Small intestine (tissue), 7 donors: Measurements from ENCODE around the gene GNB1L. TPM values are rescaled to one million over a fixed set of nuclear protein-coding genes. Genes with fewer than 3 reads are reported as not detected.
"Not testable (repeated sequence)": the region's sequence is repeated elsewhere in the genome, so short reads cannot be mapped to it uniquely, and the experiment has no call there.

Experiments used
- DNase-seq, 2 donors: peaks; one replicate each; pipeline versions ENCODE4 v3.0.0 to v3.0.0-alpha.2; 2013
- FAIRE-seq: peaks from 2 replicates; lab custom pipeline; 2012; peaks lifted over from hg19 to GRCh38; lab: Jason Lieb, UNC
- H3K27ac ChIP-seq, 3 donors: one replicate each; pipeline ENCODE4 v1.5.1; 2013; ENCODE audit warnings: low read length in 2 of 3, mild to moderate bottlenecking in 2 of 3, control low read depth in 1 of 3, inconsistent platforms in 1 of 3, low read depth in 1 of 3, moderate library complexity in 1 of 3
- H3K27me3 ChIP-seq, 3 donors: one replicate each; pipeline ENCODE4 v1.6.1; 2013; ENCODE audit warnings: low read length in 3 of 3, inconsistent platforms in 1 of 3; ENCODE audit not compliant: control insufficient read depth in 3 of 3, insufficient read depth in 3 of 3
- H3K36me3 ChIP-seq, 3 donors: one replicate each; pipeline ENCODE4 v1.6.1; 2013; ENCODE audit warnings: low read length in 3 of 3, inconsistent platforms in 1 of 3, low read depth in 1 of 3, mild to moderate bottlenecking in 1 of 3, moderate library complexity in 1 of 3; ENCODE audit not compliant: control insufficient read depth in 3 of 3, insufficient read depth in 2 of 3
- H3K4me1 ChIP-seq, 3 donors: one replicate each; pipeline ENCODE4 v1.6.1; 2013; ENCODE audit warnings: low read length in 2 of 3, inconsistent platforms in 1 of 3, low read depth in 1 of 3, mild to moderate bottlenecking in 1 of 3, moderate library complexity in 1 of 3; ENCODE audit not compliant: control insufficient read depth in 3 of 3, insufficient read depth in 2 of 3
- H3K4me3 ChIP-seq, 3 donors: one replicate each; pipeline ENCODE4 v1.5.1; 2013; ENCODE audit warnings: low read length in 3 of 3, control low read depth in 1 of 3, inconsistent platforms in 1 of 3, low read depth in 1 of 3, mild to moderate bottlenecking in 1 of 3, moderate library complexity in 1 of 3
- H3K9me3 ChIP-seq, 2 donors: one replicate each; pipeline ENCODE4 v1.6.1; 2013; ENCODE audit warnings: low read depth in 1 of 2, low read length in 1 of 2; ENCODE audit not compliant: control insufficient read depth in 2 of 2, insufficient read depth in 1 of 2
- WGBS, 3 donors: extraction: QIAGEN DNeasy Blood & Tissue Kit; methylation state at CpG; one replicate each; pipeline ENCODE4 v1.1.7; 2013; 5-methylcytosine and 5-hydroxymethylcytosine counted together
- polyA plus RNA-seq, 4 donors: library from polyadenylated mRNA; stranded (reverse) in 3 of 4; unstranded in 1 of 4; fragments of 200-250 nt in 3 of 4; fragments of 120-200 nt in 1 of 4; gene quantifications; one replicate each; pipeline versions ENCODE4 v1.2.1 to v1.2.3, GENCODE V29; 2013
- donor health status: healthy with polysubstance abuse.
- donor health status: control.
- donor health status: control.
- donor health status: Bipolar disorder and iron deficiency.
- donor health status: healthy.

The GNB1L gene
- polyA plus RNA-seq, 4 donors, result 4.0 to 18.9 (median 9.8) TPM

DNA sequence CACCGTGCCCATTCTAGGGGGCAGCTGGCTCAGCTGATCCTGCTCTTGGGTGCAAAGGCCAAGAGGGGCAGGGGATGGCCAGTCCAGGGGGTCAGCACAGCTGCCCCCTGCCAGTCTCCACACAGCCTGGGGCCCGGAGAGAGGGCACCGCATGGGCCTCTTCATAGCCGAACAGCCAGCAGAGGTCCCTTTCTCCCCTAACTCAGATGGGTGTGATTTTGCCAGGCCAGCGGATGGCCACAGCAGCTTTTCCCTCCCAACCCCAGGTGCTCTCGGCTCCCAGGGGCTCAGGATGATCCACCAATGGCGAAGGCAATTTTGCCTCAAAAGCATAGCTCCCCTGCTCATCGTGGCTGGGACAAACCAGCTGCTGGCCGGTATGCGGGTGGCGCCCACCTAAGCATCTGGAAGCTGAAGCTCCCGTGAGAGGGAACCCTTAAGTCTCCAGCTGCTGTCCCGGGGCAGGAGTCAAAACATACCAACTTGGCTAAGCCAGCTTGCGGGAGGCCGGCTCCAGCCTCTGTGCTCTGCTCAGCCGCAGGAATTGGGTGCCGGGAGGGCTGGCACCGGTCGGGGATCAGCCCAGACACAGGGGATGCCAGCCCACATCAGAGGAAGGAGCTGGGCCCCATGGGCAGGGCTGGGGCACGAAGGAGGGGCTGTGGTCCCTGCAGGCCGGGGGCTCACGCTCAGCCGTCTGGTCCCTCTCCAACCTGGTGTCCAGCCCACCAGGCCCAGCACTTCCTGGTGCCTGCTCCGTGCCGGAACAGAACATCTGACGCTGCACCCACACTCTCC lies 30.5 kb upstream of the GNB1L start:
- 89 to 90% (median 89%) methylated on average over 25 to 26 of the region's 26 CpGs for WGBS, 3 donors
- H3K27me3 ChIP-seq, result no peaks in the 10 kb centered on the region
- H3K4me1 ChIP-seq, result peaks cover 0 to 7% (median 0%) of the 10 kb centered on the region in 3 donors
- H3K27ac ChIP-seq, result no peak overlapping the region
- H3K36me3 ChIP-seq, result peaks cover 0 to 48% (median 0%) of the 10 kb centered on the region in 3 donors
- DNase-seq (no peak), FAIRE-seq (no peak)
- H3K9me3 ChIP-seq, result no peaks in the 10 kb centered on the region
- no peak overlapping the region for H3K4me3 ChIP-seq

DNA sequence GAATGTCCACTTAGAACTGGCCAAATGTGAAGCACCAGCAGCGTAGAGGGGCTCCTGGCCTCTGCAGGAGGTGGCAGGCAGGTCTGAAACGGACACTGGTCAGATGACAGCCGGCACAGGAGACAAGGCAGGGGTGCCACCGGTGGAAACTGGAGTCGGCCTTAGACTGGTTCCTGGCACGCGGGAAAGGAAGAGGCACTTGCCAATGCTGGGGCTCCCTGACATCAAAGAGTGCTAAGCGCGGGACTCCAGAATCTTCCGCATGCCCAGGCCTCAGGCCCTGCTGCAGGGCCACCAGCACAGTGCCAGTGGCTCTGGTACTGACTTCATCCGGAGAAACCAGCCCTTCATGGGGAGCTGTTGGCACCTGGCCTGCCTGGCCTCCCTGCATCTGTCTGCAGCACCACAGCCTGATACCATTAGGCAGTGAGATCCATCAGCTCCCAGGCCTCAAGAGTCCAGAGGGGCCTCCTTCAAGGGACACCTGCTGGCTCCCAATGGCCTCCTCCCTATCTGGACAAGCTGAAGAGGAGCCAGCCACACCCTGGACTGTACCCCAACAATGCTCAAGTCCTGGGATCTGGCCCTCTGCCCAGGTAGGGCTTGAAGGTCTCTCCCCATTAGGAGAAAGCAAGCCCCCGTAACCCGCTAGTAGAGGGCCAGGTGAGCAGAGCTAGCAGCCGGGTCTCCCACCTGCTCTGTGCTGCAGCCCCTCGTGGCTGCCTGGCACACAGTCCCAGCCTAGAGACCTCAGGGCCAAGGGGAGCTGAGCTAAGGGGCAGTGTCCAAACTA lies 29.7 kb upstream of the GNB1L start:
- Histone ChIP-seq H3K4me1 (peaks cover 0 to 7% (median 0%) of the 10 kb centered on the region in 3 donors), H3K9me3 (no peaks in the 10 kb centered on the region), H3K4me3 (no peak overlapping the region), H3K27me3 (no peaks in the 10 kb centered on the region), H3K36me3 (peaks cover 0 to 51% (median 0%) of the 10 kb centered on the region in 3 donors), H3K27ac (no peak overlapping the region)
- FAIRE-seq, result no peak
- DNase-seq, result no peak
- 84 to 90% (median 87%) methylated on average over 15 of the region's 15 CpGs for WGBS, 3 donors

DNA sequence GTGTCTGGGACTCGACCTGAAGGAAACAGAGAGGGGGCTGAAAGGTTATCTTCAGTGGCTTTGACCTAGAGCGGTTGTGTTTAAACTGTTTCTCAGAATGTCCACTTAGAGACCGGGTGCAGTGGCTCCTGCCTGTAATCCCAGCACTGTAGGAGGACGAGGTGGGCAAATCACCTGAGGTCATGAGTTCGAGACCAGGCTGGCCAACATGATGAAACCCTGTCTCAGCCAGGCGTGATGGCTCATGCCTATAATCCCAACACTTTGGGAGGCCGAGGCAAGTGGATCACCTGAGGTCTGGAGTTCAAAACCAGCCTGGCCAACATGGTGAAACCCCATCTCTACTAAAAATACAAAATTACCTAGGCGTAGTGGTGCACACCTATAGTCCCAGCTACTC lies 28.8 kb upstream of the GNB1L start:
- not testable (repeated sequence) for H3K27ac ChIP-seq, H3K27me3 ChIP-seq, H3K4me3 ChIP-seq, DNase-seq, H3K4me1 ChIP-seq, FAIRE-seq, H3K9me3 ChIP-seq
- WGBS, 3 donors, result 90 to 93% (median 92%) methylated on average over 8 of the region's 8 CpGs
- peaks cover 0 to 55% (median 0%) of the 10 kb centered on the region in 3 donors for H3K36me3 ChIP-seq

DNA sequence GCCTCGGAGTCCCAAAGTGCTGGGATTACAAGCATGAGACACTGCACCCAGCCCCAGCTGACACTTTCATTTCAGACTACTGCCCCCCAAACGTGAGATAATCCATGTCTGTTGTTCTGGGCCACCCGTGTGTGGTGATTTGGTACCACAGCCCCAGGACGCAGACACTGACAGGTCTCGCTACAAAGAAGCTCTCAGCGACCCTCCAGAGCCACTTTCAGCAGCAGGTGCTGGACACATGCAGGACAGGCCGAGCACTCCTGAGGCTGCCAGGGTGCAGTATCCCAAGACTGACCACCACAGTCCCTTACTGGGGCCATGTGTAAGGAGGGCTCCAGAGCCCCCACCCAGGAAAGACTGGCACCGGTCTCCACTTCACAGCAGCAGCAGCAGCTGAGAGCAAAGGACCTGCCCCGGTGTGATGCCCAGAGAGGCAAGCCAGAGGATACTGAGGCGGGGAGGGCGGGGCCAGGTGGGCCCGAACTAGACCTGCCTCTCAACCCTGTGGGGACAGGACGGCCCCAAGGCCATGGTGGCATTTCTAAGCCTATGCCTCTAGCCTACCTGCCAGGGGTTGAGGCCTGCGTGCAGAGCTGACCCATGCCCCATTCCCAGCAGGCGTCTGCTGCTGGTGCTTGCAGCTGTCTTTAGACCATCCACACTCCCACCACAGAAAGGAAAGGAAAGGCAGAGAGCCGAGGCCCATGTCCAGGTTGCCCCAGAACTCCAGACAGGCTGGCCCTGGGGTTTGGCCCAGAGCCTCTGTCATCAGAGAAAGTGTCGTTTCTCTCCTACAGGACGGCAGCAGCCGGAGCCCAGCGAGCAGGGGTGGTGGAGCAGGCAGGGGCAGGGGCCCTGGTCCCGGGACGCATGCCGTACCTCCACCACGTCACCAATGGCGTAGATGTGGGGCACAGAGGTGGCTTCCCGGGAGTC lies 28.0 kb upstream of the GNB1L start:
- H3K27ac ChIP-seq, result no peak overlapping the region
- FAIRE-seq (no peak), DNase-seq (no peak)

DNA sequence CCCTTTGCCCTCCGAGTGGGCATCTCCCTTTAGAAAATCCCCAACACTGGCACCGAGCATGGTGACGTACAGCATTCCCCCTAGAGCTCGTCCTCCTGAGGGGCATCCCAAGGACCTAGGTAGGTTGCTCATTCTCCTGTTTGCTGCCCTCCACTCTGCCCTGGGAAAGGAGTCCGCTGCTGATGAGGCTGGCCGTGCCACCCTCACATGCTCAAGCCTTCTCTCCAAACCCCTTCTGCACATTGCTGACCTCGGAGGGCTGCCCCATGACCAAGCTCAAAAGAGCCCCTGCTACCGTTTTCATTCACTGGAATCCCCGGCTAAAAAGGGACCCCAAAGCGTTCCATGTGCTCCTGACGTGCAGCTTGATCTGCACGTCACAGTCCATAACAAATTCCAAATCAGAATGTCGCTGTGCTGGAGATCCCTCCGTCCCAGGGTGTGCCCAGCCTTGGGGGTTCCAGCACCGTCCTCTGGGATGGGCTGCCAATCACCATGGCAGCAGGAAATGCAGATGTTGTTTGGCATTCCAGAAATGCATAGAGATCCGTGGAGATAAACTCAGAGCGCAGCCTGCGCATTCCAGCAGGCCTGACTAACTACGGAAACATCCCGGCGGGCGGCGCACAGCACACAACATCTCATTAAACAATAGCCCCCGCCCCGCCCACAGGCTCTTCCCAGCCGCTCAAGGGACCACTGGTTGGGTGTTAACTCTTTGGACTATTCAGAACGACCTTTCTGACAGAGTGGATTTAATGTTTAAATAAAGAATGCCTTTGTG lies 26.3 kb upstream of the GNB1L start:
- Histone ChIP-seq H3K4me3 (no peak overlapping the region), H3K27ac (peak overlapping the region in 1 of 3 donors; percentile 38), H3K9me3 (no peaks in the 10 kb centered on the region), H3K36me3 (peaks cover 0 to 54% (median 0%) of the 10 kb centered on the region in 3 donors), H3K27me3 (no peaks in the 10 kb centered on the region), H3K4me1 (peaks cover 0 to 7% (median 0%) of the 10 kb centered on the region in 3 donors)
- peak in 1 of 2 donors; percentile 61 for DNase-seq
- 62 to 86% (median 76%) methylated on average over 26 to 27 of the region's 27 CpGs for WGBS, 3 donors
- FAIRE-seq, result no peak

More for the DNA sequence above, 28.0 kb upstream of the GNB1L start:
- Histone ChIP-seq H3K4me1 (peaks cover 0 to 7% (median 0%) of the 10 kb centered on the region in 3 donors), H3K4me3 (no peak overlapping the region), H3K9me3 (no peaks in the 10 kb centered on the region), H3K27me3 (no peaks in the 10 kb centered on the region), H3K36me3 (peaks cover 0 to 57% (median 0%) of the 10 kb centered on the region in 3 donors)
- WGBS, 3 donors, result 91 to 94% (median 92%) methylated on average over 26 of the region's 26 CpGs

DNA sequence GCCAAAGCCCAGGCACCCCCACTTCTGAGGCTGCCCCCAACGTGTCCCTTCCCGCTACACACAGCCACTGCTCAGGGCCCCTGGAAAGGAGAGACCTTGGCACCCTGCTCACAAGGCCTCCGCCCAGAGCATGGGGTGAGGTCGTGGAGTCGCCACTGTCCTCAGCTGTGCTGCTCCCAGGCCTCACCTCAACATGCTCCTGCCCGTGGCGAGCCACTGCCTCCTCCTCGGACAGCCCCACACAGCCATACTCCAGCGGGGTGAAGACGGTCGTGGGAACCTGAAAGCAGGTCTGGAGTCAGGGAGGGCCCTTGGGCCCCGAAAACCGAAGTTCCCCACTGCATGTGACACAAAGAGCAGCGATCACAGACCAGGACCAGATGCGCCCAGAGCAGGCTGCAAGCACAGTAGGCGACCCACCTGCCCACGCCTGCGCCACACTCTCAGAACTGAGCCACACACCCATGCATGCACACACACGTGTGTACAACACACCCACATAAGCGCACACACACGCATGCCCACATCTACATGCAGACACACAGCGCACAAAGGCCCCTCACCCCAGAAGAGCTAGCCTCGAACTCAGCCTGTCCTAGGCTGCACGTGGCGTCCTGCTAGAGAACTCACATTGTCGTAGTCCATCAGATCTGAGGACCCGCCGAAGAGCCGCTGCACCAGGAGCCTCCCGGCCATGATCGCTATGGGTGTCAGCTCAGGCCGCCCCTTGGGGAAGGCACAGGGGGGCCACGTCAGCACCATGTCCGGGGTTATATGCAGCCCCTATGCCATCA lies 25.5 kb upstream of the GNB1L start:
- 90 to 93% (median 92%) methylated on average over 34 of the region's 34 CpGs for whole genome bisulfite sequencing, 3 donors
- no peak for DNase-seq
- H3K36me3 ChIP-seq, result peaks cover 0 to 60% (median 0%) of the 10 kb centered on the region in 3 donors
- H3K9me3 ChIP-seq, result no peaks in the 10 kb centered on the region
- peak overlapping the region in 1 of 3 donors; percentile 38 for H3K27ac ChIP-seq
- no peak overlapping the region for H3K4me3 ChIP-seq
- FAIRE-seq, result no peak
- H3K4me1 ChIP-seq, result peaks cover 0 to 7% (median 0%) of the 10 kb centered on the region in 3 donors
- H3K27me3 ChIP-seq, result no peaks in the 10 kb centered on the region

DNA sequence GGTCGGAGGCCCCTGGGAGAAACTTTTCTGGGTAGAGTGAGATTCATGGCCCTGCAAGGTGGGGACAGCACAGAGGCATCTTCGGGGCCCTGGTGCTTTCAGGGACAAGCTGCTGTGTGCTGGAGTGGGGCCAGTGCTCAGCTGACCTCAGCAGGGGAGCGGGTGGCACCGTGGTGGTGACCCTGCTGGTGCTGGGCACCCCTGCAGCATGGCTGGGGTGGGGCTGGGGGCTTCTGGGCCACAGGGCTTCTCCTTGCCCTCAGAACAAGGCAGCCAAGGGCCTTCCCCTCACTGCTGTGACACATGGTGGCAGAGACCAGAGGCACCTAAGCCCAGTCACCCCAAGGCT lies 24.9 kb upstream of the GNB1L start:
- 81 to 84% (median 81%) methylated on average over 2 to 4 of the region's 4 CpGs for WGBS, 3 donors
- H3K27ac ChIP-seq, result no peak overlapping the region
- peaks cover 0 to 65% (median 0%) of the 10 kb centered on the region in 3 donors for H3K36me3 ChIP-seq
- no peak for DNase-seq
- H3K4me3 ChIP-seq, result no peak overlapping the region
- no peaks in the 10 kb centered on the region for H3K27me3 ChIP-seq
- peaks cover 0 to 7% (median 0%) of the 10 kb centered on the region in 3 donors for H3K4me1 ChIP-seq
- FAIRE-seq, result no peak
- no peaks in the 10 kb centered on the region for H3K9me3 ChIP-seq
